Stimulated activated CD8-positive, alpha-beta memory T cell treated with anti-CD3 and anti-CD28 coated beads, Interleukin-7, amount 100 ng/mL, for 1 hour (primary cell): ENCODE measurements around the gene ECSIT.

Experiments
- DNase-seq, 2 donors: peaks; one replicate each; pipeline ENCODE4 v3.0.0-alpha.2; 2020; ENCODE audit warnings: low read depth in 2 of 2

ECSIT gene

DNA sequence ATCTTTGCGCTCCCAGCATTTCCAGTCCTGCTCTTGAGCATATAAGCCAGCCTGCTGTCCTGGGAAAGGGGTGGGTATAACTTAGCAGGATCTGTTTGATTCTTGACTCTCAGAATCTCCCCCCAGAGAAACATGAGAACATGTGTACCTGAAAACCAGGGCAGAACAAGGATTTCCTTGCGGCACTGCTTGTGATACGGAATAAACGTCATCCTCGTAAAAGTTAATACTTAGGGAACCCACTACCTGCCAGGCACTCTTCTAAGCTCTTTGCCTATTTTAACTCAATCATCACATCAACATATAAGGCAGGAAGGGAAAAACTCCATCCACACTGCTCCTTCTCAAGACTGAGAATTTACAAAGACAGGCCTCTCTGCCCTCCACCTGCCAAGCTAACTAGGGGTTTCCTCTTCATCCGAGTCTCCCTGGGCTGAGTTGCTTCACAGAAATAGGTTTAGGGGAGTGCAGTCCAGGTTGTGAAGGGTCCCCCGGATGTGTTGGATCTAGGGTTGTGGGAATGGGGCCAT, 24.4 kb downstream of the ECSIT start:
- DNase-seq, result no peak

DNA sequence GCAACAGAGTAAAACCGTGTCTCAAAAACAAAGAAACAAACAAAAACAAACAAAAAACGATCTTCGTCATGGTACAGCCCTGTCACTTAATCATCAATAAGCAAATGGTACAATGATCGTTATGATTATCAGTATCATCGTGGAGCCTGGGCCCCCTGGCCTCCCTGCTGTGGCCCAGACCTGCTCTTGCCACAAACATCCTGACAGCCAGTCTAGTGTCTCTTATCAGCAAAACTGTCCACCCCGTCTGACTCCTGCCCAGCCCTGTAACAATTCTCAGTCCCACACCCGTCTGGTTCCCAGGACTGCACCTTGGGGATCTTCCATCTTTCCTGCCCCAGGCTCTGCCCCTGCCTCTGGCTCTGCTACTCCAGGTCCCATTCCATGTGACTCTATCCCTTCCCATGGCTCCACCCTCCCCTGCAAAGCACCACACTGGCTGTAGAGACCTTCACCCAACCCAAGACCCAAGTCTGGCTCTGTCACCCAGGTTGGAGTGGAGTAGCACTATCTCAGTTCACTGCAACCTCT, 29.0 kb downstream of the ECSIT start:
- DNase-seq, result no peak

DNA sequence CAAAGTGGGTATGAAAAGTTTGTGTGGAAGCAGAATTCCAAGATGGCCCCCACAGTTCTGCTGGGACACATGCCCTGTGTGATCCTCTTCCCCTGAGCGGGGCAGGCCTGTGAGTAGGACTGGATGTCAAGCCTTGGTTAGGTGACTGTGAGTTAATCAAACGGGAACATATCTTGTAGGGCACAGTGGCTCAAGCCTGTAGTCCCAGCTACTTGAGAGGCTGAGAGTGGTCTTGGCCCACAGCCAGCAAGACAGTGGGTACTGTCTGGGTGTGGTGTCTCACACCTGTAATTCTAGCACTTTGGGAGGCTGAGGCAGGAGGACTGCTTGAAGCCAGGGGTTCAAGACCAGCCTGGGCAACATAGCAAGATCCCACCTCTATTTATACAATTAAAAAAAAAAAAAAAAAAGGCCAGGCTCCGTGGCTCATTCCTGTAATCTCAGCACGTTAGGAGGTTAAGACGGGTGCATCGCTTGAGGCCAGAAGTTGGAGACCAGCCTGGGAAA, 29.7 kb downstream of the ECSIT start:
- no peak for DNase-seq

DNA sequence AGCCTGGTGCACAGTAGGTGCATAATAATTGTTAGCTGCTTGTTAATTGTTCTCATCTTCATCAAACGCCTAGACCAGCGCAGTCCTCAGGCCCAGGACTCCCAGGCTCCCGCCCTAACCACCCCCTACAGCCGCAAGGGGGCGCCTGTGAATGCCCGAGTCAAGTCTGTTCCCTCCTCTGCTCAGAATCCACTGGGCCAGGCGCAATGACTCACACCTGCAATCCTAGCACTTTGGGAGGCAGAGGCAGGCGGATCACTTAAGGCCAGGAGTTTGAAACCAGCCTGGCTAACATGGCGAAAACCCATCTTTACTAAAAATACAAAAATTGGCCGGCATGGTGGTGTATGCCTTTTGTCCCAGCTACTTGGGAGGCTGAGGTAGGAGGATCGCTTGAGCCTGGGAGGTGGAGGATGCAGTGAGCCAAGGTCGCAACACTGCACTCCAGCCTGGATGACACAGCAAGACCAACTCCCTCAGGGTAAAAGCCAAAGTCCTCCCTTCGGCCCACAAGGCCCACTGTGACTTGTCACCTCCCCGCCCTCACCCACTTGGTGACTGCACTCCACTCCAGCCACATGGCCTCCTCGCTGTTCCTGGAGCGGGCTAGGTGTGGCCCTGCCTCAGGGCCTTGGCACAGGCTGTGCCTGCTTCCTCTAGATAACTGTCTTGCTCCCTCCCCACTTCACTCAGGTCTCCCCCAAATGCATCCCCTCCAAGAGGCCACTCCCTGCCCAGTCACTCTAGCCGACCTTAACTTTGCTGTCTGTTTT, 32.4 kb downstream of the ECSIT start:
- DNase-seq, result peak in 1 of 2 donors; percentile 16

DNA sequence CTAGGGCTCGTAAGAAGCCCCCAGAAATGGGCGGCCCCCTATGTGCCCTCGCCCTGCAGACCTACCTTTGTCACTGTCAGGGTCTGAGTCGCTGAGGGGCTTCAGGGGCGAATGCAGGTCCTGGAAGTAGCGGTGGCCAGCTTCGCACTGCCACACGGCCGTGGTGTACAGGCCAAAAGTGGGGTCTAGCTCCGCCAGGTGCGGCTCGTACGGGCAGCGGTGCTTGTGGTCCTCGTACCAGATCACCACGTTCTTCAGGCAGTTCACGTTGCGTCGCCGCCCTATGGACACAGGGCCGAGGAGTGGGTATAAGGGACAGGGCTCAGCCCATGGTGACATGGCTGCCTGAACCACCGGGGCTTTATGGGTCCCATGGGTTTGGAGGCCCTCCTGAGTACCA, 33.0 kb downstream of the ECSIT start:
- no peak for DNase-seq

DNA sequence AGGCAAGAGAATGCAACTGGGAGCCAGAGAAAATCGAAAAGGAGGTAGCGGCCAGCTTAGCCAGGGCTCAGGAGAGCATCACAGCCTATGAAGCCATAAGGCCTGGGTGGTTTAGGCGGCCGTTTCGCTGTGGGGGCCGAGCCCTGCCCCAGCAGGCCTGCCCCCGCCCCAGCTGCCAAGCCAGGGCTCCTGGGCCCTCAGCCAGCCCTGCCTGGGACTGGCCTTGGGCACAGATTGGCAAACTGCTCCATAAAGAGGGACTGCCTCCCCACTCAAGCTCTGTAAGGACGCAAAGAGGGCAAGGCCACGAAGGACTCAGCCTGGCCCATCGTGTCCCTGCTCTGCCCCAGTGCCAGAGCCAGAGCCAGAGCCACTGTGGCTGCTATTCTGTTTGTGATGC, 33.5 kb downstream of the ECSIT start:
- no peak for DNase-seq

DNA sequence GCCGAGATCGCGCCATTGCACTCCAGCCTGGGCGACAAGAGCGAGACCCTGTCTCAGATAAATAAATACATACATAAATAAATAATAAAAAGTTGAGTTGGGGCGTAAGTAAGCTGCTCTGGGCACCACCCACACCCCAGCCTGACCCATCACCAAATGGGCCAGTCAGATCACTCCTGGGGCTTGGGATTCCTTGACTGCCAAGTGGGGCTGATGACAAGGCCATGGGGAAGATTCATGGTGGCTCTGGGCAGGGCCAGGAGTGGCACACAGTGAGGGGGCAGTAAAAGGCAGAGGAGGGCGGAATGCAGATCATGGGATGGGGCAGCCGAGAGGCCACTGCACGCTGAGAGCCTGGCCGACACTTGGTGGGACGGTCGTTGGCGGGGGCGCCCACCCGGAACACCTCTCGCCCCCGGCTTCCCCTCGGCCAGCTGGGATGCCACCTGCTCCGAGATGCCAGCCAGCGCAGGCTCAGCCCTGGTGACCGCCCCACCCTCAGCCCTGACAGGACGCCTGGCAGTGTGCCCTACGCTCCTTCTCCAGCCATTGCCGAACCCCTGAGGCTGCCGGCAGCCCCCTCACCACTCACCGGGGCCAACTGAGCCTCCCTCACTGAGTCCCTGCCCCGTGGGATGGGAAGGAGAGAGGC, 34.2 kb downstream of the ECSIT start:
- DNase-seq, result no peak

DNA sequence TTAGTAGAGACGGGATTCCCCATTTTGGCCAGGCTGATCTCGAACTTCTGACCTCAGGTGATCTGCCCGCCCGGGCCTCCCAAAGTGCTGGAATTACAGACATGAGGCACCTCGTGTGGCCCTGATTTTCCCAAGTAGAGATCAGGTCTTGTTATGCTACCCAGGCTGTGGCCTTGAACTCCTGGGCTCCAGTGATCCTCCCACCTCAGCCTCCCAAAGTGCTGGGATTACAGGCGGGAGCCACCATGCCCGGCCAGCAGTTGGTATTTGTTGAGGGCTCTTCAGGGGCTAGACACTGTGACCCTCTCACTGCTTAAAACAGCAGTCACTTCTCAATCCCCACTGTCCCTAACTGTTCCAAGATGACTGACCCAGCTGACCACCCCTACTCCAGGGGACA, 39.6 kb downstream of the ECSIT start:
- no peak for DNase-seq

DNA sequence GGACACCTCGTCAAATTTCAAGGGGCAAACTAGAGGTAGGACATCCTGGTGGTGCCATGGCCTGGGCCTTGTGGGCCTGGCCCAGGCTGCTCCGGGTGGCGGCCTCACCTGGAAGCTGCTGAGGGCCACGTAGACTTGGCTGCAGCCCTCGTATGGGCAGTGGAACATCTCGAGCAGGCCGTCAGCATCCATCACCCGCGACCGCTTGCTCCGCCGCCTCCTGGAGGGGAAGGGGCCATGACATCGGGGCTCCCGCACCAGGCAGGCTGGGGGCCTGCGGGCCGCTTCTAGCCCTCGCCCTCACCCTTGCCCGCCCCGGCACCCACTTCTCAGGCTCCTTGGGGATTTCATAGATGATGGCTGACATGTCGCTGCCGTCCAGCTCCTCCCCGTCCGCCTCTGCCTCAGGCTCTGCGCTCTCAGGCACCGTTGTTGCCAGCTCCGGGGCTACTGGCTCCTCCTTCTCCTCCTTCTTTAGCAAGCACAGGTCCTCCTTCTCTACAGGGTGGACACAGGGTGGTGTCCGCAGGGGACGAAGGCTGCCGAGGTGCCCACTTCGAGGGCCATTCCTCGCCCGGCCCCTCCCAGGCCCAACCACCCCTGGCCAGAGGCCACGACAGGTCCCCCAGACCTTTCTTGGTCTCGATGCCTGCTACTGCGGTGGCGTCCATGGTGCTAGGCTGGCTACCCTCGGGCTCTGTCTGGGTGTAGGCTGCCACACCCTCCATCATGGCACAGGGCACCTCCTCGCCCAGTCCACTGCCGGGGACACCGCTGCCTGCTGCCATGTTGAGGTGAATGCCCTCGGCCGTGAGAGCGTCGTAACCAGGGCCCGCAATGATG, 42.1 kb downstream of the ECSIT start:
- DNase-seq, result no peak

DNA sequence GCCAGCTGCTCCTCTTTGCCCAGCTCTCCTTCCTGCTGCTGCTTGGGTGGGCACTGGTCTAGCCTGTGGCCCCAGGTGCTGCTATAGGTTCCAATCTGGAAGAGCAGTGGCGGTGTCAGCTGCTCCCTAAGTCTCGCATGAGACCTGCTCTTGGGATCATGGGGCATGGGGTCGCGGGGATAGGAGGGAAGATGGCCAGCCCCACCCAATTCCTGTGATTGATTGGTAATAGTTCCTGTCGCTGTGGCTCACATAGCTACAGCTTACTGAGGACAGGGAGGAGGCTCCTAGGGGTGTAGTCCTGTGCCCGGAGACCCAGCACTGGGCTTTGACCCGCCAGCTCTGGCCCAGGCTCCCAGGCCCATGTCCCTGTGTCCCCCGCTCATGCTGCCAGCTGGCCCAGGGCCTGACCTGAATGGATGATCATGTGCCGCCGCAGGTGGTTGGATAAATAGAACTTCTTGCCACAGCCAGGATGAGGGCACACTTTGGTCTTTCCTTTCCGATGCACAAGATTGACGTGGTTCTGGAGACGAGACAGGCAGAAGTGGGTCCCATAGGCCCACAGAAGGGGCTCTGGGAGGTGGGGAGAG, 43.6 kb downstream of the ECSIT start:
- DNase-seq, result no peak

DNA sequence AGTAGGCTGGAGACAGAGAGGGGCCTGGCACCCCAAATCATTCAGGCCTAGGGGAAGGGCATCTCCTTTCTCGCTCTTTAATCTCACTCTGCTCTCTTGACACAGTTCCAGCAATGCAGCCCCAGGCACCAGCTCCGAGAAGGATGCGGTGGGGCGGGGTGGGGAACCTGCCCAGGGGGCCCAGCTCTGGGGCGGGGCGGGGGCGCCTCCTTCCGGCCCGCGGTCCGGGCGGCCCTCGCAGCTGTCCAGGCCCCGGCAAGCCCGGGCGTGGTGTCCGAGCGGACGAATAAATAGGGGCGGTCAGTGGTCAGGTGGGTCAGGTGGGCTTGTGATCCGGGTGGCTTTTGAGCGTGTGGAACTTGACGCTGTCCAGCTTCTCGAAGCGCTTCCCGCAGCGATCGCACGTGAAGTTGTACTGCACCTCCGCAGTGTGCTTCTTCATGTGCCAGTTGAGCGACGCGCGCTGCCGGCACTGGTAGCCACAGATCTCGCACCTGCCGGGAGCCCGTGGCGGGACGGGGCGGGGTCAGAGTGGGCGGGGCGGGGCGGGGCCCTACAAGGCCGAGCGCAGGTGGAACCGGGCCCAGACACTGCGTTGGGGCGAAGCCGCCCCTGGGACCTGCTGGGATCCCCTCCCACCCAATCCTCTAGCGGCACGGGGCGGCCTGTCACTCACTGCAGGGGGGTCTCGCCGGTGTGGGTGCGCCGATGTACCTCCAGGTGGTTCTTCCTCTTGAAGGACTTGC, 45.4 kb downstream of the ECSIT start:
- no peak for DNase-seq

DNA sequence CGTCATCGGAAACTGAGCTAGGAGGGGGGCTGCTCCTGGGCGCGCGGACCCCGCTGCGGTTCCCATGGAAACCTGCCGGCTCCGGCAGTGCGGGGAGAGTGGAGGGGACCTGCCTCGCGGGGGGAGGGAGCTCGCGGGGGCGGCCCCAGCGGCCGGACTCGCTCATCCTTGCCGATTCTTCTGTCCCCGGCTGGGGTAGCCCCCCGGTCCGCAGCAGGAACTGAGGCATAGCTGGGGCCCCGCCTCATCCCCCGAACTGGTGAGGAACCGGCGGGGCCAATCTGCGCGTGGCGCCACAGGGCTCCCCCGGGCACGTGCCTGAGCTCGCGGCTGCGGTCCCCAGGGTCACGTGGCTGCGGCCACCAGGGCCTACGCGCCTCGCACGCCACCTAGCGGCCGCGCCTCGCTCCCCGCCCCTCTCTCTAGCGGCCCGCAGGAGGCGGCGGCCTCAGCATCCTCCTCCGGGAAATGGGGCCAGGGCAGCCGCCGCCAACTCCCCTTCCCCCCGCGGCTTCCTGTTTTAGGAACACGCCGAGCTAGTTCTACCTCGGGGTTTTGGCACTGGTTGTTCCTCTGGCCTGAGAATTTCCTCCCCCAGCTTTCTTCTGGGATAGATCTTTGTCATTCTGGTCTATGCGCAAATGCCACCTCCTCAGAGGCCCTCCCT, 46.4 kb downstream of the ECSIT start:
- peak; percentile 58 to 73 for DNase-seq

DNA sequence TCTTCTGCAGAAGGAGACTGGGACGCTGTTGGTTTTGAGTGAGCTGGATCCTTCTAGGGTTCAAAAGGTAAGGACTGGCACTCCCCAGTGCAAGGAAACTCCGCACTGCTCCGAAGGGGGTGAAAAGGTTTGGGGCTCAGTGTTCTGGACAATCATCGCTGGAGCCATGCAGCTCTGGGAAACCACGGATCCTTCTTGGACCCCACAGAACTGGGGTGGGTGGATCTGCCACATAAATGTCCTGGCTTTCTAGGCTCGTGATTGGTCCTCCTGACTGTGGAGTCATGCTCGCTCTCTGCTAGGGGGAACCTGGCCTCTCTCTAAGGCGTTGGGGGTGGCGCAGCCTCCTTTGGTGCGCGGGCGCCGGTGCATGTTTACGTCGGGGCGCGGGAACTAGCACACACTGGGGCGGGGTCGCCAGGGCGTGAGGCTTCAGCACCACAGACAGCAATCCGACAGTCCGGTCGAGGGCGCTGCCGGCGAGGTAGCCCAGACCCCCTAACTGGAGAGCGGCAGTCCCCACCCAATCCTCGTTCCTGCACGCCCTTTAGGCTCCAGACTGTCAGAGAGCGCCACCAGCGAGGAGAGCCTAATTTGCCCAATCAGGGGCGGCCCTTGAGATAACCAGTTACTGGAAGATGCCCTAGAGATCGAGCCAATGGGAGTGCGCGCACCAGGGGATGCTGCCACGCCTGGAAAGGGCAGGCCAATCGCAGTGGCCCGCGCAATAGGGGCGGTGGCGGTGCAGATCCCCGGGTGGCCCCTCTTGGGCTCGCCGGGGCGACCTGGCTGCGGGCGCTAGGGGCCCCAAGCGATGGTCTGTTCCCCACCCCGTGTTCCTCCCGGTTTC, 47.2 kb downstream of the ECSIT start:
- DNase-seq, result no peak

DNA sequence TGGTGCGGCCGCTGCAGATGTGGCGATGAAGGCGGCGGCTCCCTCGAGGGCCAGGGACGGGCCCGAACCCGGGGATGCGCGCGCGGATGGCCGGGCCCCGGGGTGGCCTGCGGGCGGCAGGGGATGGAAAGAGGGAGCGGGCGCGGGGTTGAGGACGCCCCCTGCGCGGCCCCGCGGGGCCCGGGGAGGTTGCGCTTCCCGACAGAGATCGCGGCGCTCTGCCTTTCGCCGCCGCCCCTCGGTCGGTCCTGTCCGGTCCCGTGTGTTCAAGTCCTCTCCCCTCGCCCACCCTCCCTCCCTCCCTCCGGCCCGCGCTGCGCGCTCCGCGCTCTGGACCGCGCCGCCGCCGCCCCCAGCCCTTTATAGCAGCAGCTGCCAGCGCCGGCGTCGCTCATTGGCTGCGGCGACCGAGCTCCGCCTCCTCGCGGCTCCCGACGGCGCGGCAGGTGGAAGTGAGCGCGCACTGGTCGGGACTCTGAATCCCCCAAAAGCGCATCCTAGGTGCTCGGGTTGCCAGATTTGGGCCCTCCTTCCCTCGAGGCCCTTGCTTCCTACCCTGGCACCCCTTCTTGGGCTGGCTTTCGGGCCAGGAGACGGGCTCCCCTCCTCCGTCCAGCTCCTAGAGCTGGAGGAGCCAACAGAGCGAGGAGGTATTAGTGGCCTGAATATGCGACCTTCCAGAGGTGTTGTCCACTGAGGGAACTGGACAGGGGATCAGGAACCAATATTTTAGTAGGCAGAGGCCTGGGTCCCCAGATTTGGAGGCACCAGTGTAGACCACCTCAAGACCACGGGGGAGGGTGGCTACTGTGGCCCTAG, 48.0 kb downstream of the ECSIT start, which contains the start of gene ELAVL3:
Gene ELAVL3, minus strand, starts transcription at position 332 of the 819 bp plus-strand sequence. CDS start 438 bp downstream, outside the sequence.
- no peak for DNase-seq

DNA sequence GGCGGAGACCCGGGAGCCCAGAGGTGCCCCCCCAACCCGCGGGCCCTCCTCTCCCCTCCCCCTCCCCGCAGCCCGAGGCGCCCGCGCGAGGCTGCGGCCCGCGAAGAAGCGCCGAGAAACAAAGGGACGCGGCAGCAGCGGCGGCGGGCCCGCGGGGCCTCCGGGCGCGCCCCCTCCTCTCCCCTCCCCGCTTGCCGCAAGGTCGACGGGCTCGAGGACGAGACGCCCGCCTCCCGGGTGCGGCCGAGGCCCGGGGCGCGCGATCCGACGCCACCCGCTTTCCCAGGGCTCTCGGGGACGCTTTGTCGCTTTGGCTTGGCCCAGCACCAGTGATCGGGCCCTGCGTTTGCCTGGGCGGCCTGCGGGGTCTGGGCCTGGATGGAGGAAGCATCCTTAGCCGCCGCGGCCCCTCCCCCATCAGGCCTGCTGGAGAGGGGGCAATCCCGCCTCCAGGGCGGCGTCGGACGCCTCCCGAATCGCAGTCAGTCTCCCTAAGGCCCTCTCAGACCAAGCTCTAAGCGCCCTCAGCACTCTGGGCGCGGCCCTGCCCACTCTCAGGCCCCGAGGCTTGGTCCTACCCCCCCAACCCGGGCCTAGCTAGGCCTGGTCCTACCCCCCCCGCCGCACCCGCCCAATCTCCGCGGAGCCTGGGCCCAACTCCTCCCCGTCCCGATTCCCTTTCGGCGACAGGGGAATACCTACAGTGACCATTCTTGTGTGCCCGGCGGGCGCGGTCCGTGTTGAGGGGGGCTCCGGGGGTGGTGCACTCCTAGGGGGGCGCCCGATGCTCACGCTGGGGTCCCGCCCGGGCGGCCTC, 48.8 kb downstream of the ECSIT start:
- no peak for DNase-seq

DNA sequence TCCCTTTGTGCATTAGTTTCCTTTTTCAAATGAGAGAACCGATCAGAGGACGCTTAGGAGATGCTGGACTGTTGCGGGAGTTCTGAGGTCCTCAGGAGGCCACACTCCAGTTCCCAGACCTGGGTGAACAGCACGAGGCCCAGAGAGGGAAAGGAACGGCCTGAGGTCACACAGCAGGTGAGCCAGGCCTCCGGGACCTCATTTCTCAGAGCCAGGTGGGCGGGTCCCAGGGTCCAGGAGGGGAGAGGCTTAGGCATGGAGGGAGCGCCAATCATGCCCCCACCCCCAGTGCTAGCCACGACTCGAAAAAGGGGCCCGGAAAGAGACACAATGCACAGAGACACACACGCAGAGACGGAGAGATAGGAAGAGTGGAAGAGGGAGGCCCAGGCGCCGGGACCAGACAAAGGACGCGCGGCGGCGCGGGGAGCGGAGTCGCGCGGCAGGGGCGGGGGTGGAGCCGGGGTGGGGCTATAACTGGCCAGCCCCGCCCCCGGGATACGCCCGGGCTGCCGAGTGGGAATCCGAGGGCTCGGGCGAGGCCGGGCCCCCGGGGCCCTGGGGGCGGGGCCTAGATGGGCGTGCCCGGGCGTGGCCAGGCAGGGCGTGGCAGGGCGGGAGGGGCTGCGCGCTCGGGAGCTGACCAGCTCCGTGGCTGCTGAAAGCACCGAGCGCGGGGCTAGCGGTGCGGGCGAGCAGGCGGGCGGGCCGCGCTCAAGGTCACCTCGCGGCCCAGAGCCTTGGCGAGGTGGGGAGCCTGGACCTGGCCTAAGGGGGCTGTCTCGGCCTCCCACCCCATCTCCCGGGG, 49.6 kb downstream of the ECSIT start:
- DNase-seq, result no peak
